NCI-H526 treated with DMSO at 0.1 percent for 48 hours (cell line): ENCODE measurements around the gene RTKN.
"Not testable (repeated sequence)": the region's sequence is repeated elsewhere in the genome, so short reads cannot be mapped to it uniquely, and the experiment has no call there.

Source experiments
- DNase-seq: peaks from one replicate; lab custom pipeline; 2025; lab: John Stamatoyannopoulos, UW

Gene RTKN

DNA sequence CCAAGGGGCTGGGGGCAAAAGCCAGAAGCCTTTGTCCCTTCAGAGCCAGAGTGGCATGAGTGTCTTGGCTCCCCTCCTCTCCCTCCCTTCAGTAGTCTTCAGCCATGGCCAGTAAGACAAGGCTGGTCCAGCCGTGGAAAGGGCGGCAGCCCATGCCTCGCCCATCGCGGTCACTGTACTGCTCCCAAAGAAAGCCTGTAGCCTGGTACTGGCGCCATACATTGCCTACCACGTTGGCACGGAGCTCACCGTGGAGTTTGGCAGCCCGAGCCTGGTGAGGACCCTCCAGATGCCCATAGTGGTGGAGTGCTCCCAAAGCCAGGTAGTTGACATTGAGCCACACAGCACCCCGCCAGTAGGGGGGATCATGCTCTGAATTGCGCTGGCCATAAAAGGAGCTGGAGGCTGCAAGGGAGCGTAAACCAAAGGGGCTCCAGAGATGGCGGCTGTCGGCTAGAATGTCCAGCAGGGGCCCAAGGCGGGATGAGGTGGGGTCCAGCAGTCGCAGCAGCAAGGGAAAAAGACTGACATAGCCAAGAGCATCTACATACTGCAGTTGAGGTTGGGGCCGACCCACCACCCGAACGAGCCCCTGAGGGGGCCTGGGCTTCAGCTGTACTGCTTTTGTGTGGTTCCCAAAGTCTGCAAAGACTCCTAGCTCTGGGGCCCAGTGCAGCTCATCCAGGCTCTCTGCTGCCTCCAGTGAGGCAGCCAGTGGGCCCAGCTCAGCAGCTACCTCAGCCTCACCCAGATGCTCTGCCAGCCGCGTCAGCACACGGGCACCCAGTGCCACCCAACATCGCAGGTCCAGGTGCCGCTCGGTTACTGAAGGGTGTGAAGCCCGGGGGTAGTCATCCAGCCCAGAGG lies 19.7 kb upstream of the RTKN start:
- DNase-seq: no peak

DNA sequence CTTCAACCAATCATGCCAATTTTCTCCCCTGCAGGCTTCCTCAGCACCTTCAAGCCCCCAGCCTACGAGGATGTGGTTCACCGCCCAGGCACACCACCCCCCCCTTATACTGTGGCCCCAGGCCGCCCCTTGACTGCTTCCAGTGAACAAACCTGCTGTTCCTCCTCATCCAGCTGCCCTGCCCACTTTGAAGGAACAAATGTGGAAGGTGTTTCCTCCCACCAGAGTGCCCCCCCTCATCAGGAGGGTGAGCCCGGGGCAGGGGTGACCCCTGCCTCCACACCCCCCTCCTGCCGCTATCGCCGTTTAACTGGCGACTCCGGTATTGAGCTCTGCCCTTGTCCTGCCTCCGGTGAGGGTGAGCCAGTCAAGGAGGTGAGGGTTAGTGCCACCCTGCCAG lies 18.4 kb upstream of the RTKN start:
- DNase-seq: not testable (repeated sequence)

DNA sequence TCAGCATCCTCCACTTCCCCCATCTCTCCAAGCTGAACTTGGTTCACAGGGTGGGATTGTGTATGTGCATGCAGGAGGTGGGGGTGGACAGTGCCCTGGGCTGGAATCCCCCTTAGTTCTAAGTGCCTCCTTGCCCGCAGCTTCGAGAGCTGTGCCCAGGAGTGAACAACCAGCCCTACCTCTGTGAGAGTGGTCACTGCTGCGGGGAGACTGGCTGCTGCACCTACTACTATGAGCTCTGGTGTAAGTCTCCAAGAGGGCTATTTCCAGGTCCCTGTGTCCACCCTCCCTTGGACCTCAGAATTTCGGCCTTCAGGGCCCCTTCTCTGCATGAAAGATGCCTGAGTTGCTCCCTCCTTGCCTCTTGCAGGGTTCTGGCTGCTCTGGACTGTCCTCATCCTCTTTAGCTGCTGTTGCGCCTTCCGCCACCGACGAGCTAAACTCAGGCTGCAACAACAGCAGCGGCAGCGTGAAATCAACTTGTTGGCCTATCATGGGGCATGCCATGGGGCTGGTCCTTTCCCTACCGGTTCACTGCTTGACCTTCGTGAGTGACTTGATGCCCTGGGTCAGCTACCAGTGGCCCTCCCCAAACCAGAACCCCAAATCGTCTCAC lies 17.9 kb upstream of the RTKN start:
- DNase-seq: not testable (repeated sequence)

DNA sequence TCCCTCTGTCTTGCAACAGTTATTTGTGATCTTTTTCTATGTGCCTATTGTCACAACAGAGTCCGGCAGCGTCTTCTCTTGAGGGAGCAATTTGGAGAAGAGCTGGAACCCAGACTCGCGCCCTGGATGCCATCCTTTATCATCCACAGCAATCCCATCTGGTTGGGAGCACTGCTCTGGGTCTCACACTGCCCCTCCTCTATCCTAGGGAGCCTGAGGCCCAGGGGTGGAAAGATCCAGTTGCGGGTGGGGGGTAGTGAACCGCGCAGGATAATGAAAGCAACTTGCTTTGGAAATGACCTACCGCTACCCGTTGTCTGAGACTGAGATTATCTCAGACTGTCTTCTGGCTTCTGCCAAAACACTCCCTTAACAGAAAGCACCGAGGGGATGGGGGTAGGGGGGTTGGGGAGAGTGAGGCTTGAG lies 17.2 kb upstream of the RTKN start:
- no peak for DNase-seq

DNA sequence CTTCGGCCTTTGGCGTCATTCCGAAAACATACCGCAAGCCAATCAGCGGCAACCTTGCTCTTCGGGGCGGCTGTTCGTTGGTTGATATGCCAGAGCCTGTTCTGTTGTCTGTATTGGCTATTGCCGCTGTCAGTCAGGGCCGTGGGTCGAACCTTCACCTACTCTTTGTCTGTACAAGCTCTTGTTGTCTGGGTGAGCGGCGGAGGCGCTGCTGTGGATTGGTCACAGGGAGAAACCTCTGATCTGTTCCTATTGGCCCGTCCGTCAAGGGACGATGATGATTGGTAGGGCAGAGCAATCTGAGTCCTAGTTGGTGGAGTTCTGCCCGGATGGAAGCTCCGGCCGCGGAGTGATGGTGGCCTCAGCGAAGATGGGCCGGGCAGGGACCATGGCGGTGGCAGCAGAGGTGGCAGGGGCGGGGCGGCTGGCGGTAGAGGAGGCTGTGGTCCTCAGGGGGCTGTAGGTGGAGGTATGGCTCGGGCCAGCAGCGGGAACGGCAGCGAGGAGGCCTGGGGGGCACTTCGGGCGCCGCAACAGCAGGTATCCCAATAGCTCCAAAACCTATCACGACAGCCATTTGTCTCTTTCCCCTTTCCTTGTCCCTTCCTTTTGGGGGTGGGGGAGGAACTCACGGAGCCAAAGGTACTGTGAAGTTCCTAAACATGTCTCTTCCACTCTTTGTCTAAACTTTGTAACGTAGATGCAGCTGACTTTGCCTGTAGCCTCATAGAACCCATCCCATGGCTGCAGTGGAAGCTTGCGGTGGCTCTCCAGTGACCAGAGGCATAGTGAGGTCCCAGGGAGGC lies 16.6 kb upstream of the RTKN start, which contains the start of gene WBP1:
Gene WBP1, plus strand, starts transcription at position 307 of the 806 bp plus-strand sequence. Its CDS starts 165 bp downstream, at position 472.
- DNase-seq: peak; percentile 99

DNA sequence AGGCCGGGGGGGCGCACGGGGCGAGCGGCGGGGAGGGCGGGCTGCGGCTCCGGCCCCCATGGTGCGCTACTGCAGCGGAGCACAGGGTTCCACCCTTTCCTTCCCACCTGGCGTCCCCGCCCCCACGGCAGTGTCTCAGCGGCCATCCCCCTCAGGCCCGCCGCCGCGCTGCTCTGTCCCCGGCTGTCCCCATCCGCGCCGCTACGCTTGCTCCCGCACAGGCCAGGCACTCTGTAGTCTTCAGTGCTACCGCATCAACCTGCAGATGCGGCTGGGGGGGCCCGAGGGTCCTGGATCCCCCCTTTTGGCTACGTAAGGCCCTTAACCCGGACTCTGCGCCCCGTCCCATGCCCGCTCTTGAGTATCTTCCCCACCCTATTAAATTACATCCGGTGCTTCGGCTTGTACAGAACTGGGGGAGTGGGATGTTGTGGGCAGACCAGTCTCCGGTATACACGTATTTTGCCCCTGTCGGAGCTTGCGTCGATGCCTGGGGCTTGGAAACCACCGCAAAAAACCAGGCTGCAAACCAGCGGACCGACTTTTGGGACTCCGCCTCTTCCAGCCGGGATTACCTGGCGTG lies 15.9 kb upstream of the RTKN start:
- DNase-seq: peak; percentile 50

DNA sequence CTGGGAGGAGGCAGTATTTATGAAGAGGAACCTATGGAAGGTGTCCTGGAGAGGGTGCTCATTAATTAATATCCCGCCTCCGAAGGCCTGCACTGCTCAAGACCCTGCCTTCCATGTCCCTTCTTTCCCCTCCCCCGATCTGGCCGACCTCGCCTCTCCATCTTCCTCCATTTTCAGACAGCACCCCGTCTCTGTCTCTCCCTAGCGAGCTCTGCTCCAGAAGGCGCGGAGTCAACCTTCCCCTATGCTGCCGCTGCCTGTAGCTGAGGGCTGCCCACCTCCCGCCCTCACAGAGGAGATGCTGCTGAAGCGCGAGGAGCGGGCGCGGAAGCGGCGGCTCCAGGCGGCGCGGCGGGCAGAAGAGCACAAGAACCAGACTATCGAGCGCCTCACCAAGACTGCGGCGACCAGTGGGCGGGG lies 15.4 kb upstream of the RTKN start:
- DNase-seq: no peak

DNA sequence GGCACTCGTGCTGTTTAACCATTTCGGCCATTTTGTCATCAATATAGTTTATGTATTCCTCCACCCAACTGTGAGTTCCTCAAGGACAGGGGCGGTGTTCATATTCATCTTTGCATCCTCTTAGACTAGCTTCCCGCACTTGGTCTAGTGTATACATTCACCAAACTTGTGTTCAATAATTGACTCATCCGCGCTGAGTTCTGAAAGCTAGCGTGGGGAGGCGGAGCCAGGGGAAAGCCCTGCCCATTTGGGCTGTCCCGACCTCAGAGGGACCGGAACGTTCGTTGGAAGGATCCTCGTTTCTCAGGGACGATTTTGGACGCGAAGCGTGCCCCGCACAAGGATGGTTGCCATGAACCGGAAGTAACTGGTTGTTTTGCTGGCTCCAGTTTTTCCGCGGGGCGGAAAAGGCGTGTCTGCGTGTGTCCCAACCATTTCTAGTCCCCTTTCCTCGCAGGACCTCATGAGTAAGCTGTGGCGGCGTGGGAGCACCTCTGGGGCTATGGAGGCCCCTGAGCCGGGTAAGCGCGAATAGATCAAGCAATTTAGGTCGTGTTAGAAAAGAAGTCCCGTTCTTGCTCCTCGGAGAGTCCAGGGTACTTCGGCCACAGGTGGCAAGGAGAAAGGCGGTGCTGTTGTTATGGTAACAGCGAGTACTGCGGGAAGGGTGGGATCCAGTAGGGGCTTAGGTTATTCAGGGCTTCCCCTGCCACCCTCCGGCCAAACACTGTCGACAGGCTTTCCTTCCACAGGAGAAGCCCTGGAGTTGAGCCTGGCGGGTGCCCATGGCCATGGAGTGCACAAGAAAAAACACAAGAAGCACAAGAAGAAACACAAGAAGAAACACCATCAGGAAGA lies 13.1 kb upstream of the RTKN start, which contains the start of gene INO80B:
Gene INO80B, plus strand, starts transcription at position 434 of the 858 bp plus-strand sequence. Its CDS starts 30 bp downstream, at position 464.
- DNase-seq: peak; percentile 96

DNA sequence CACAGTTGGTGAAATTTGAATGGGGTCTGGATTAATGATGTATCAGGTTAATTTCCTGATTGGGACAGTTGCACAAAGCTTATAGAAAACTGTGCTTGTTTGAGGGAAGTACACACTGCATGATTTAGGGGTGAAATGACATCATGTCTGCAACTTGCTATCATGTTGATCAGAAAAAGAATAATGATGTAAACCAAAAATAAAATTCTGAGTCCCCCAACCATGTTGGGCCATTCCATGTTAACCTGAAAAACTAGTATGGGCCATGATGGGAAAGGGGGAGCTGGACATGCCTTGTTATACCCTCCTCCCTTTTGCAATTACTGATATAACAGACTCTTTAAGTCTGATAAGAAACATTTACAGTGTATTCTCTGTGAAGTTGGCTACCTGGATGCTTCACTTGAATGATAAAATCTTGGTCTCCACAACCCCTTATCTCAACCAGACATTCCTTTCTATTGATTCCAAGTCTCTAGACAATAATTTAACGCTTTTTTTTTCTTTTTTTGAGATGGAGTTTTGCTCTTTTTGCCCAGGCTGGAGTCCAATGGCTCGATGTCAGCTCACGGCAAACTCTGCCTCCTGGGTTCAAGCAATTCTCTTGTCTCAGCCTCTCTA lies 8.9 kb upstream of the RTKN start:
- no peak for DNase-seq

DNA sequence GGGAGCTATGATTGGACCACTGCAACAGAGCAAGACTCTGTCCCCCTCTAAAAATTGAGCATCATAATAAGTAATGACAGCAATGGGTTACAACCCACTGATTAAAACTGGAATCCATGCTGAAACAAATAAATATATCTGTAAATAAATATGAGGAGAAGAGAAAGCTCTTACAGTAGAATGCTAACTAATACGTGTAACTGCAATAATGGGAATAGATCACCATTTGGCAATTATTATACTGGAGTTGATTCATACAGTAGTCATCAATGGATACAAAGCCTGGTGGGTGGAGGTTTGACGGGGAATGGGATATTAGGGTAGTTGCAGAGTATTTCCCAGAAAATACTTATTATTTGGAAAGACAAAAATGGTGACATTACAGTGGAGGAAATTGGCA lies 7.0 kb upstream of the RTKN start:
- no peak for DNase-seq

DNA sequence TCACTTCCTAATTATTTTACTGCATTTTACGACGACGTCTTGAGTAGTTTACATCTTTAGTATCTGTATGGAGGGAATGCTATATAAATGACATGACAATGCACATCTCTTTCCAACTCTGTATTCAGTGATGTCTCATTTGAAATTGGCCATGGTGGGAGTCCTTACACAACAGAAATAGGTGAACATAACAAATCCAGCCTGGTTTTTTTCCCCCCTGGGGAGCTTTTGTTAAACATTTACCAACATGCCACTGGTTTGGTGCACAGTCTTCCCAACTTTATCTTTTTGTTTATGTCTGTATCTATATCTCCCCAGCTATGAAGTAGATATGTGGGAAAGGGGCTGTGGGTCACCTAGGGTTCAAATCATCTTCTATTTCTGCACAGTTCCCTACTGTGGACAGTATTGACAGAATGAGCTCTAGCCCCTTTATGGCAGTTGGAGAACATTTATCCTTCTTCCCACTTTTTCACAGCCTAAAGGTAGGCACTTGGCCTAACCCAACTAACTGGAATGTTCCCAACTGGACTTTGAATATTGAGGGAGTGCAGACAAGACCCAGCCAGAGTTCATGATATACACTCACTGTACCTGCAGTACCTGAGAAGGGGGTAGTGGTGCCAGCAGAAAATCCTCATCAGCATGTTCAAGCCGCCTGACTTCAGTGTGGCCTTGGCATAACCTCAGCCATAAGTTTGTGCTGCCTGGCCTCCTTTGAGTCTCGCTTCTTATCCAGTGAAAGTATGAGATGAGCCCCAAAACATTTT lies 5.7 kb upstream of the RTKN start:
- no peak for DNase-seq

DNA sequence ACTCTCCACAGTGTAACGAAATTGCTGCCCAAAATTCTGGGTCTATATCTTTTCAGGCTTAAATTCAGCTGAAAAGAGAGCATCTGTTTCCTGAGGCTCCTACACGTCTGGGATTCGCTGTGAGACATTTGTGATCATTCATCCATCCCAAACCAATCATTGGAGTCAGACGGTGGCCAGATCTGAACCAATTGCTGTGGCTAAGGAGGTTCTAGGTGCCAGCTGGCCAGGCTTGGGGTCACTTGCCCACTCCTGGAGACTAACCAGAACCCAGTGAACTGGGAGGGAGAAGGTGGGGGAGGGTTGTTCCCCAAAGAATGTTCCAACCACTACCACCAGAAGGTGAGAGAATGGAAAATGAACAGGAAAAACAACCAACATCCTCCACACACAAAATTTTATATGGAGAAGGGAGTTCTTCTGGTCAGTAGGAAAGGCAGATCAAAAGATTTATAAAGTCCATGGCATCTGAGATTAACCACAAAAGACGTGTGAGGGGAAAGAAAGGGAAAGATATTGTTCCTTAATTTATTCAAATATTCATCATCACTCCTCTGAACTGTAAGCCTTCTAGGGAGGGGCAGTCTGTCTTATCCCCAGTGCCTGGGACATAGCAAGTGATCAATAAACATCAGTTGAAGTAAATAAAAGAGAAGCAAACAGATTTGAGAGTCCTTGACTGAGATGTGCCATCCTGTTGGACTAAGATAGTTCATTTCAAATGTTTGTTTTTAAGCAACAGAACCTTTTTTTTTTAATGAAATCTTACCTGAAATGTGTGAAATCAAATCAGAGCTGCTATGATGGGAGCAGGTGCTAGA lies 3.0 kb upstream of the RTKN start:
- no peak for DNase-seq

DNA sequence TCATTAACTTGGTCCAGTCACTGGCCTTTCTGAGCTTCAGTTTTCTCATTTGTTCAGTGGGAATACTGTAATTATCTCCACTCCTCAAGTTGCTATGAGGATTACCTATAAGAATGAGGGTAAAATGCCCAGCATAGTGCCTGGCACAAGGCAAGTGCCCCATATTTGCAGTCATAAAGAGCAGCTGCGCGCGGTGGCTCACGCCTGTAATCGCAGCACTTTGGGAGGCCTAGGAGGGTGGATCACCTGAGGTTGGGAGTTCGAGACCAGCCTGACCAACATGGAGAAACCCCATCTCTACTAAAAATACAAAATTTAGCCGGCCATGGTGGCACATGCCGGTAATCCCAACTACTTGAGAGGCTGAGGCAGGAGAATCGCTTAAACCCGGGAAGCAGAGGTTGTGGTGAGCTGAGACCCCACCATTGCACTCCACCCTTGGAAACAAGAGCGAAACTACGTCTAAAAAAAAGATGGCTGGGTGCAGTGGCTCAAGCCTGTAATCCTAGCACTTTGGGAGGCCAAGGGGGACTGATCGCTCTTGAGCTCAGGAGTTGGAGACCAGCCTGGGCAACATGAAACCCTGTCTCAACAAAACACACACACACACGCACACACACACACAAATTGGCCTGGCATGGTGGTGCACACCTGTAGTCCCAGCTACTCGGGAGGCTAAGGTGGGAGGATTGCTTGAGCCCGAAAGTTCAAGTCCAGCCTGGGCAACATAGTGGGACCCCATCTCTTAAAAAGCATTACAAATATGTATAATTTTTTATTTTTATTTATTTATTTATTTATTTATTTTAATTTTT lies 953 bp upstream of the RTKN start:
- DNase-seq: not testable (repeated sequence)

DNA sequence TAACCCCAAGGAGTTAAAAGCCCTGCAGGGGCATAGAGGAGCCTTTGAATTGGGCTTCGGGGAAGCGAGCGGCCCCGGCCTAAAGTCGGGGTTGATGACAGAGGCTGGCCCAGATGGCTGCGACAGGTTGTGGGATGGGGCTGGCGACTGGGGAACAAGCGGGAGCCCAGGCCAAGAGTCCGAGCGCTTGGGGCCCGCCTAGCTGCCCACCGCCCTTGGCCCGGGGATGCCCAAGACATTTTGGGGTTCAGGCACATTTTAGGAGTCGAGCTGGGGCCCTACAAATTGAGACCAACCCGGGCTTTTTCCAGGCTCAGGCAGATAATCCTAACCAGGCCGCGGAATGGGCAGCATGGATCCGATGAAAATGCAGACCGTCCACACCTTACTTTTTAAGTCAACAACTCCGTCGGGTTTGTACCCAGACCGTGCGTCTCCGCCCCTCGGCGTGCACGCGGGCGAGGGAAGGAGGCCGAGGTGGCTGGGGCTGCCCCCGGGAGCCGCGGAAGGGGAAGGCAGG lies 507 bp downstream of the RTKN start:
- DNase-seq: no peak

DNA sequence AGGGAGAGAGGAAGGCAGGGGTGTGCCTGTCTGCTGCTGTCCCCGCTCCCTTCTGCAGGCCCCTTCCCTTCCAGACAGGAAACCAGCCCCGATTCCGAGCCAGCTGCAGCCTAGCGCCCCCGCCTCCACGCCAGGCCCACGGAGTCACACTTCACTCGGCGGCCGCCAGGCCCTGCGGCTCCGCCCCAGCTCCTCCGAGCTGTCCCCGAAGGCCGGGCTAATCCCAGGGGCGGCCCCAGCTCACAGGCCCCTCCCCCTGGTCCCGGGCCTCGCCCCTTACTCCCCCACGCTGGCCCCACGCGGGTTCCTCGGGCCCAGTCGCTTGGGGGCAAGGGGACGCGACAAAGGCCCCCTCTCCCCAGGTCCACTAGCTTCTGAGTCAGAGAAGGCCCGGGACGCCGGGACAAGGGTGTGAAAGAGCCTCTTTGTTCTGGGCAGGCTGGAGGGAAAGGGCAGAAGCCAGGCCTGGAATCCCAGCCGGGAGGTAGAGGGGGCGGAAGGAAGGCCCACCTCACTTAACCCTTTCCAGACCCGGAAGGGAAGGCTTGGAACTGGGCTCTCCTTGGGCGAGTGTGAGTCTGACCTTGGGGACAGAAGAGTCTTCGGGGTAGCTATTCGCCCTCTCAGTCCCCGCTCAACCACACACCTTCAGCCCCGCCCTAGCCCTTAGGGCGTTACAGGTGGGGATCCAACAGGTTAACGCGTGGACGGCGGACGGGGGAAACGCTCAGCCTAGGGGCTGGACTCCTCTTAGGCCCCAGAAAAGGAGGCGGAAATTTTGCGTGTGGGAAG lies 1.2 kb downstream of the RTKN start:
- DNase-seq: peak; percentile 65

DNA sequence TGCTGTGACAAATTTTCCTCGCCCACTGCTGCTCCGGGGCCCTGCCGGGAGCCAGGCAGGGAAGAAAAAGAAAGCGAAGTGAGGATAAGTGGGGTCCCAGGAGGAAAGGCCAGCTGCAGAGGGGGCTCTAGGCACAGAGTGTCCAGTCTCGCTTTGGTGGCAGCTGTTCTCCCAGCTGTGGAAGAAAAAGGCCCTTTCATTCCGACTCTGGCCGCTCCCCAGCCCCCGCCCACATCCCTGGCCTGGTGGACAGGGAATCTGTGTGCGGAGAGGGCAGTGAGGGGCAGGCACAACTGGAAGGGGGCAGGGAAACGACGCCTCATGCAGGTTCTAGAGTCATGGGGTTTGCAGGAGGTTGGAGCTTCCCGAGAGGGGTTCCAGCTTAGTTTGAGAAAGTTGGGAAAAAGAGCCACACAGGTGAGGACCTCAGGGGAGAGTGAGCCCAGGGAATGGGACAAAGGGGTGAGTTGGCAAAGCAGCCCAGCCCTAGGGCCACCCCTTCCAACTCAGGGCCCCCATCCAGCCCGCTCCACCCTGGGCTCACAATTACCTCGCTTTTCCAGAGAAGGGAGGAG lies 1.8 kb downstream of the RTKN start:
- no peak for DNase-seq

DNA sequence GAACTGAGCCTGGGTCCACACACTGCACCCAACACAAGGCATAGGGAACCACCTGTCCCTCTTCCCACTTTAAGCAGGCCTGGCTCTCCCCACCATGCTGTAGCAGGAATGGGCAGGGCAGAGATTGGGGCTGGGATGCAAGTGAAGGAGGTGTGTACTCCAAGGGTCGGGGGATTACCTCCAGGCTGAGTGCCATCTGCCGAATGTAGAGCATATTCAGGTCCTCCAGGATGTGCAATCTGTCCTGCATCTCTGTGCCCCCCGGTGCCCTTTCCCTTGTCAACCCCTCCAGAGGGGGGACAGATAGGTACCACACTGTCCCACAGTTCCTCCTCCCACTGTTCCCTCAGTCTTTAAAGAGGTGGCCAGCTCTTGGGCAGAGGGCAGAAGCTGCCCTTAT lies 2.4 kb downstream of the RTKN start:
- DNase-seq: no peak
